Ammon's horn (tissue), 1 donor: Measurements from ENCODE around the gene COL5A1.

Experiments
- DNase-seq: peaks from one replicate; pipeline ENCODE4 v3.0.0-alpha.2; 2016; ENCODE audit warnings: low spot score

COL5A1 gene

GRCh38 chr9:134641173-134641989 lies at the start of gene COL5A1:
TSS of gene COL5A1 (plus strand) at chr9:134641803. CDS start at chr9:134642188, 385 bp downstream.
- DNase-seq: peak; percentile 83

- no peak for DNase-seq
Measured at GRCh38 chr9:134592018-134592818, 49.4 kb upstream of the COL5A1 start.

- no peak for DNase-seq
Measured at GRCh38 chr9:134592819-134593200, 48.8 kb upstream of the COL5A1 start.

GRCh38 chr9:134593286-134594077 lies 48.1 kb upstream of the COL5A1 start:
- DNase-seq: no peak

GRCh38 chr9:134594078-134594941 lies 47.3 kb upstream of the COL5A1 start:
- DNase-seq: no peak

- DNase-seq: no peak
Measured at GRCh38 chr9:134595014-134595413, 46.6 kb upstream of the COL5A1 start.

- DNase-seq: no peak
Measured at GRCh38 chr9:134597041-134597913, 44.3 kb upstream of the COL5A1 start.

- DNase-seq: no peak
Measured at GRCh38 chr9:134597957-134598883, 43.4 kb upstream of the COL5A1 start.

- peak; percentile 23 for DNase-seq
Measured at GRCh38 chr9:134598884-134599245, 42.7 kb upstream of the COL5A1 start.

GRCh38 chr9:134600371-134600770 lies 41.2 kb upstream of the COL5A1 start:
- no peak for DNase-seq

- DNase-seq: no peak
Measured at GRCh38 chr9:134600836-134601638, 40.6 kb upstream of the COL5A1 start.

GRCh38 chr9:134601764-134602163 lies 39.8 kb upstream of the COL5A1 start:
- no peak for DNase-seq

GRCh38 chr9:134602547-134603362 lies 38.8 kb upstream of the COL5A1 start:
- no peak for DNase-seq

GRCh38 chr9:134604834-134605233 lies 36.8 kb upstream of the COL5A1 start:
- no peak for DNase-seq

- no peak for DNase-seq
Measured at GRCh38 chr9:134605351-134605965, 36.1 kb upstream of the COL5A1 start.

GRCh38 chr9:134605966-134606357 lies 35.6 kb upstream of the COL5A1 start:
- DNase-seq: no peak
